GM12878 (cell line): ENCODE measurements around the gene THRA.

Source experiments
- CTCF ChIP-seq, 3 experiments: IDR thresholded peaks in 2 of 3; conservative IDR thresholded peaks in 1 of 3; 2 replicates each; pipeline ENCODE4 v1.5.1; 2011; ENCODE audit warnings: low read depth in 3 of 3, low read length in 3 of 3, mild to moderate bottlenecking in 3 of 3, control low read depth in 2 of 3, moderate library complexity in 2 of 3, inconsistent platforms in 1 of 3, mixed read lengths in 1 of 3; ENCODE audit not compliant: control insufficient read depth in 2 of 3, insufficient read depth in 1 of 3; ENCODE audit errors: extremely low read depth in 1 of 3
- EP300 ChIP-seq, 2 experiments: fragments of 150-350 bp in 1 of 2; IDR thresholded peaks; 2 replicates each; pipeline ENCODE4 v1.6.1; 2011 to 2012; ENCODE audit warnings: low read depth in 2 of 2, low read length in 2 of 2, borderline replicate concordance in 1 of 2, improper control_type of control experiment in 1 of 2, inconsistent platforms in 1 of 2; ENCODE audit not compliant: control insufficient read depth in 1 of 2
- ETV6 ChIP-seq, 2 experiments: fragments of 450-650 bp in 1 of 2; IDR thresholded peaks in 1 of 2; conservative IDR thresholded peaks in 1 of 2; 2 replicates each; pipeline ENCODE4 v1.6.1; 2014; ENCODE audit warnings: antibody characterized with exemption in 1 of 2, borderline replicate concordance in 1 of 2, low read depth in 1 of 2, mild to moderate bottlenecking in 1 of 2, moderate library complexity in 1 of 2
- EZH2 ChIP-seq: IDR thresholded peaks from 2 replicates; pipeline ENCODE4 v1.6.1; 2012; ENCODE audit warnings: low read depth, mild to moderate bottlenecking, control low read depth, inconsistent platforms, low read length, borderline replicate concordance; ENCODE audit not compliant: control insufficient read depth
- HCFC1 ChIP-seq: fragments of 150-350 bp; IDR thresholded peaks from 2 replicates; pipeline ENCODE4 v1.6.1; 2014; ENCODE audit warnings: low read length
- HDAC2 ChIP-seq: fragments of 200-600 bp; sonication (generic); IDR thresholded peaks from 2 replicates; pipeline ENCODE4 v1.6.1; 2017
- JUND ChIP-seq: IDR thresholded peaks from 2 replicates; pipeline ENCODE4 v1.6.1; 2012; ENCODE audit warnings: low read depth, mild to moderate bottlenecking, low read length, improper control_type of control experiment, moderate library complexity
- POLR2A ChIP-seq: IDR thresholded peaks from 2 replicates; pipeline ENCODE4 v1.6.1; 2011; ENCODE audit warnings: low read depth, mild to moderate bottlenecking, low read length
- SMARCA5 ChIP-seq: fragments of 450-650 bp; IDR thresholded peaks from 2 replicates; pipeline ENCODE4 v1.6.1; 2017; ENCODE audit warnings: mild to moderate bottlenecking
- TCF12 ChIP-seq: IDR thresholded peaks from 2 replicates; pipeline ENCODE4 v1.6.1; 2011; ENCODE audit warnings: low read depth, mild to moderate bottlenecking, low read length
- USF2 ChIP-seq: IDR thresholded peaks from 2 replicates; pipeline ENCODE4 v1.6.1; 2011; ENCODE audit warnings: low read depth, low read length, improper control_type of control experiment, borderline replicate concordance
- ZNF24 ChIP-seq: fragments of 450-650 bp; IDR thresholded peaks from 2 replicates; pipeline ENCODE4 v1.6.1; 2017; ENCODE audit warnings: antibody characterized with exemption, mild to moderate bottlenecking

GRCh38 chr17:40087903-40088718 lies 25.3 kb downstream of the THRA start:
- TF ChIP-seq HCFC1: no peak
- TF ChIP-seq HDAC2: no peak
- TF ChIP-seq ZNF24: no peak
- no peak for TF ChIP-seq CTCF (IDR thresholded peaks at IDR 0.05 in 2 of 3, conservative IDR thresholded peaks at IDR 0.05 in 1 of 3; ENCODE audit: control insufficient read depth in 2 of 3, extremely low read depth in 1 of 3, insufficient read depth in 1 of 3, low read depth in 3 of 3, low read length in 3 of 3)
- no peak for TF ChIP-seq EZH2
- no peak for TF ChIP-seq JUND
- no peak for TF ChIP-seq POLR2A
- no peak for TF ChIP-seq ETV6 (conservative IDR thresholded peaks at IDR 0.05 in 1 of 2, IDR thresholded peaks at IDR 0.05 in 1 of 2; ENCODE audit: borderline replicate concordance in 1 of 2, low read depth in 1 of 2)
- no peak for TF ChIP-seq EP300 (IDR thresholded peaks at IDR 0.05; ENCODE audit: borderline replicate concordance in 1 of 2, control insufficient read depth in 1 of 2, low read depth in 2 of 2, low read length in 2 of 2)
- no peak for TF ChIP-seq USF2
- no peak for TF ChIP-seq TCF12
- TF ChIP-seq SMARCA5: no peak
